K562 (cell line): ENCODE measurements around the gene AKT1S1. TPM values are rescaled to one million over a fixed set of nuclear protein-coding genes. Genes with fewer than 3 reads are reported as not detected.

ENCODE experiments used
- ATAC-seq: fragments of 200-7000 bp; cut with Tn5 transposase; 3 replicates; pipeline ENCODE4 v1.9.1; 2020; ENCODE audit warnings: moderate library complexity
- BruUV-seq: library from RNA; stranded (reverse); fragments of 400-500 nt; replicated peaks from 2 replicates; lab custom pipeline; 2021; lab: Mats Ljungman, UMichigan
- CTCF ChIA-PET: fragments of 300-600 bp; formaldehyde crosslinking; extraction: SDS; loops from one replicate; lab custom pipeline; 2021; ENCODE audit warnings: low intra/inter-chr PET ratio; lab: Yijun Ruan, JAX
- POLR2A ChIA-PET: fragments of 300-600, 350-650 bp; sonication (Branson Sonifier 250); formaldehyde crosslinking; extraction: SDS; loops from one replicate; lab custom pipeline; 2021; ENCODE audit warnings: antibody characterized with exemption, inconsistent platforms; lab: Yijun Ruan, JAX
- DNase-seq, 4 experiments: peaks; one replicate each; pipeline versions ENCODE4 v3.0.0 to v3.0.0-alpha.2; 2011 to 2018; ENCODE audit warnings: low spot score in 3 of 4, mixed read lengths in 3 of 4; ENCODE audit errors: extremely low read depth in 1 of 4
- FAIRE-seq: peaks from 2 replicates; lab custom pipeline; 2011; peaks lifted over from hg19 to GRCh38; lab: Jason Lieb, UNC
- H2AFZ ChIP-seq: 2 replicates; pipeline ENCODE4 v1.6.0; 2011; ENCODE audit warnings: low read depth, low read length, control low read depth, inconsistent platforms
- H3K27ac ChIP-seq: fragments of 200-600 bp; 3 replicates; pipeline ENCODE4 v1.8.0; 2011; ENCODE audit warnings: low read depth, mild to moderate bottlenecking, control low read depth, inconsistent platforms, low read length, moderate library complexity, mixed read lengths; ENCODE audit errors: extremely low read depth
- H3K27me3 ChIP-seq, 2 experiments: fragments of 300-600 bp in 1 of 2; 2 replicates in 1 of 2; 3 replicates in 1 of 2; pipeline versions ENCODE4 v1.6.0 to v1.8.0; 2011; ENCODE audit warnings: inconsistent platforms in 2 of 2, low read length in 2 of 2, mild to moderate bottlenecking in 1 of 2, mixed read lengths in 1 of 2, moderate library complexity in 1 of 2; ENCODE audit not compliant: control insufficient read depth in 2 of 2, insufficient read depth in 2 of 2
- H3K36me3 ChIP-seq: fragments of 300-600 bp; 3 replicates; pipeline ENCODE4 v1.8.0; 2011; ENCODE audit warnings: mild to moderate bottlenecking, low read length, inconsistent platforms; ENCODE audit not compliant: control insufficient read depth, insufficient read depth
- H3K4me1 ChIP-seq, 2 experiments: fragments of 200-600 bp in 1 of 2; replicated peaks in 1 of 2; 2 replicates in 1 of 2; 3 replicates in 1 of 2; pipeline versions ENCODE4 v1.5.1 to v1.8.0; 2011; ENCODE audit warnings: inconsistent platforms in 2 of 2, low read length in 2 of 2, mild to moderate bottlenecking in 1 of 2, mixed read lengths in 1 of 2, moderate library complexity in 1 of 2; ENCODE audit not compliant: control insufficient read depth in 2 of 2, insufficient read depth in 2 of 2
- H3K4me2 ChIP-seq: 2 replicates; pipeline ENCODE4 v1.6.1; 2011; ENCODE audit warnings: low read length, control low read depth, inconsistent platforms, mixed read lengths; ENCODE audit not compliant: insufficient read depth
- H3K4me3 ChIP-seq: fragments of 200-600 bp; sonication (generic), shearing (Covaris generic); 2 replicates; pipeline ENCODE4 v1.5.1; 2016; ENCODE audit warnings: control low read depth, inconsistent platforms
- H3K79me2 ChIP-seq: fragments of 200-600 bp; 3 replicates; pipeline ENCODE4 v1.8.0; 2011; ENCODE audit warnings: low read length, inconsistent platforms; ENCODE audit not compliant: control insufficient read depth, insufficient read depth
- H3K9ac ChIP-seq, 2 experiments: 2 replicates each; pipeline versions ENCODE4 v1.6.0 to v1.6.1; 2011; ENCODE audit warnings: low read depth in 2 of 2, low read length in 2 of 2, control low read depth in 1 of 2, inconsistent platforms in 1 of 2, mild to moderate bottlenecking in 1 of 2, mixed read lengths in 1 of 2; ENCODE audit not compliant: insufficient read depth in 1 of 2
- H3K9me1 ChIP-seq: one replicate; pipeline ENCODE4 v1.6.0; 2011; ENCODE audit warnings: inconsistent platforms, mild to moderate bottlenecking, low read length, moderate library complexity; ENCODE audit not compliant: control insufficient read depth, insufficient read depth
- H3K9me3 ChIP-seq: replicated peaks from 2 replicates; pipeline ENCODE4 v1.5.1; 2011; ENCODE audit warnings: low read depth, low read length, inconsistent platforms; ENCODE audit not compliant: control insufficient read depth, insufficient read depth
- H4K20me1 ChIP-seq: replicated peaks from 2 replicates; pipeline ENCODE4 v1.6.1; 2011; ENCODE audit warnings: low read length, inconsistent platforms, mixed read lengths; ENCODE audit not compliant: control insufficient read depth, insufficient read depth
- ARID3B ChIP-seq: fragments of 250-450 bp; sonication (Bioruptor Pico); IDR thresholded peaks from 2 replicates; pipeline ENCODE4 v1.4.0; 2020; ENCODE audit warnings: borderline replicate concordance
- BDP1 ChIP-seq: IDR thresholded peaks from 3 replicates; pipeline ENCODE4 v1.6.1; 2011; ENCODE audit not compliant: insufficient read length, insufficient read depth
- E2F5 ChIP-seq: sonication (generic); formaldehyde crosslinking; IDR thresholded peaks from 2 replicates; pipeline ENCODE4 v1.8.0; 2022; ENCODE audit warnings: mild to moderate bottlenecking, missing genetic modification reagents
- FOXJ2 ChIP-seq: fragments of 200-800 bp; sonication (Bioruptor generic); IDR thresholded peaks from 2 replicates; pipeline ENCODE4 v1.6.1; 2016; ENCODE audit warnings: missing genetic modification characterization, missing compliant biosample characterization
- GABPB2 ChIP-seq: fragments of 250-450 bp; sonication (Bioruptor Pico); conservative IDR thresholded peaks from 2 replicates; pipeline ENCODE4 v1.5.1; 2021; ENCODE audit warnings: mild to moderate bottlenecking
- HEY1 ChIP-seq: fragments of 250-450 bp; sonication (Bioruptor Pico); IDR thresholded peaks from 2 replicates; pipeline ENCODE4 v1.5.0; 2020; ENCODE audit warnings: mild to moderate bottlenecking, moderate library complexity, borderline replicate concordance
- ID3 ChIP-seq, 2 experiments: fragments of 250-450 bp in 1 of 2; fragments of 450-650 bp in 1 of 2; sonication (Bioruptor Pico) in 1 of 2; IDR thresholded peaks; 2 replicates each; pipeline versions ENCODE4 v1.6.1 to v1.8.0; 2016 to 2021; ENCODE audit warnings: mild to moderate bottlenecking in 2 of 2, moderate library complexity in 2 of 2, missing compliant biosample characterization in 1 of 2, missing genetic modification characterization in 1 of 2
- MECOM ChIP-seq: fragments of 250-450 bp; sonication (Bioruptor Pico); IDR thresholded peaks from 2 replicates; pipeline ENCODE4 v1.8.0; 2022; ENCODE audit warnings: inconsistent platforms
- MTF1 ChIP-seq: fragments of 250-450 bp; sonication (Bioruptor Pico); IDR thresholded peaks from 2 replicates; pipeline ENCODE4 v1.9.0; 2021; ENCODE audit warnings: moderate library complexity, mild to moderate bottlenecking, inconsistent platforms, borderline replicate concordance
- NCOA2 ChIP-seq, 2 experiments: fragments of 450-650 bp; IDR thresholded peaks; 2 replicates each; pipeline ENCODE4 v1.6.1; 2018; ENCODE audit warnings: mild to moderate bottlenecking in 2 of 2, moderate library complexity in 1 of 2; ENCODE audit not compliant: partially characterized antibody in 2 of 2
- PBX2 ChIP-seq, 2 experiments: IDR thresholded peaks in 1 of 2; conservative IDR thresholded peaks in 1 of 2; 2 replicates each; pipeline ENCODE4 v1.6.1; 2016; ENCODE audit warnings: low read depth in 2 of 2, mild to moderate bottlenecking in 1 of 2, missing compliant biosample characterization in 1 of 2, missing genetic modification characterization in 1 of 2, moderate library complexity in 1 of 2
- RBFOX2 ChIP-seq: fragments of 200-400 bp; formaldehyde crosslinking; IDR thresholded peaks from 2 replicates; pipeline ENCODE4 v1.6.1; 2017; ENCODE audit warnings: low read depth, mild to moderate bottlenecking, low read length, moderate library complexity
- ZNF134 ChIP-seq: fragments of 250-450 bp; sonication (Bioruptor Pico); conservative IDR thresholded peaks from 2 replicates; pipeline ENCODE4 v1.4.0; 2020
- ZNF384 ChIP-seq: IDR thresholded peaks from 2 replicates; pipeline ENCODE4 v1.6.1; 2012; ENCODE audit warnings: low read depth, low read length, improper control_type of control experiment
- WGBS: fragments of 100-300 bp; shearing (Covaris generic); methylation state at CpG from one replicate; pipeline ENCODE4 v1.1.6; 2016; ENCODE audit warnings: low coverage, mixed read lengths; ENCODE audit not compliant: insufficient coverage; ENCODE audit errors: missing lambda C conversion rate; 5-methylcytosine and 5-hydroxymethylcytosine counted together
- in situ Hi-C: fragments of 300-500 bp; cut with MboI; formaldehyde crosslinking; loops from 4 replicates; pipeline ENCODE4 v1.15.0; 2018; ENCODE audit warnings: inconsistent platforms, mixed read lengths
- intact Hi-C: fragments of 100-400 bp; cut with micrococcal nuclease; formaldehyde crosslinking; loops from 2 replicates; pipeline ENCODE4 v1.14.2; 2022
- polyA plus RNA-seq, 8 experiments: library from polyadenylated mRNA; depleted of rRNA in 4 of 8; stranded (reverse) in 5 of 8; unstranded in 3 of 8; fragments of >200 nt; fragmentation: Nextera tagmentation in 2 of 8; fragmentation: Illumina TruSeq in 1 of 8; extraction: Ambion mirVana in 2 of 8; extraction: Trizol in 1 of 8; gene quantifications; 2 replicates each; pipeline versions ENCODE4 v1.2.1 to v1.2.3, GENCODE V29; 2011 to 2014; ENCODE audit warnings: inconsistent platforms in 1 of 8, missing spikeins in 1 of 8
- total RNA-seq, 7 experiments: library from RNA; depleted of rRNA in 6 of 7; stranded (reverse); fragments of >200 nt in 6 of 7; fragmentation: Illumina TruSeq in 2 of 7; extraction: Trizol in 2 of 7; gene quantifications; 2 replicates each; pipeline versions ENCODE4 v1.2.1 to v1.2.3, GENCODE V29; 2011 to 2021; ENCODE audit warnings: low replicate concordance in 1 of 7

AKT1S1 gene
- total and polyA plus RNA-seq, 9 of the 15 experiments (the other 6 are each of a cell fraction or from before 2014, with no cell fraction given), result 1.2 to 50.3 (median 17.1) TPM

GRCh38 chr19:49863935-49864320, 13.2 kb downstream of the AKT1S1 start:
- H3K27ac ChIP-seq, result no peak overlapping the region
- peak overlapping the region in 1 of 2 experiments; percentile 74; a peak in 2 of 4 replicates for H3K9ac ChIP-seq
- POLR2A ChIA-PET, result interaction anchor here (1.5 to 2.2 kb wide), 3 partner anchors 10 to 78 kb away, joined by 3 to 18 read pairs (median 7); partner anchors contain the start of gene PTOV1
- H3K79me2 ChIP-seq, result peaks cover 39% of the 10 kb centered on the region
- DNase-seq, result no peak
- CTCF ChIA-PET, result no interaction called here
- peaks cover 4% of the 10 kb centered on the region for H3K9me1 ChIP-seq
- H3K4me3 ChIP-seq, result no peak overlapping the region
- 92% methylated on average over 17 of the region's 17 CpGs for WGBS
- no peak overlapping the region for H3K4me2 ChIP-seq
- ATAC-seq, result no peak
- H3K9me3 ChIP-seq, result no peaks in the 10 kb centered on the region
- peaks cover 59% of the 10 kb centered on the region for H3K36me3 ChIP-seq
- in situ Hi-C loops (no loop called here), intact Hi-C loops (no loop called here)
- H2AFZ ChIP-seq, result no peak overlapping the region
- no peak for FAIRE-seq
- H3K27me3 ChIP-seq, result no peaks in the 10 kb centered on the region
- H3K4me1 ChIP-seq, result peaks cover 28 to 82% of the 10 kb centered on the region in 2 experiments
- no TSS peak for BruUV-seq
- H4K20me1 ChIP-seq, result peaks cover 21% of the 10 kb centered on the region; the same call in 1 of the 2 replicates
- TF ChIP-seq RBFOX2 (0 out of 2 replicates have a peak, but pooled peaks have one; percentile 35), ARID3B (CRISPR knock-in tag) (no peak), MECOM (CRISPR knock-in tag) (no peak), MTF1 (CRISPR knock-in tag) (no peak), PBX2 (CRISPR knock-in tag; IDR thresholded peaks at IDR 0.05; ENCODE audit: low read depth) (no peak), PBX2 (tag; conservative IDR thresholded peaks at IDR 0.05; ENCODE audit: low read depth) (no peak), BDP1 (no peak), GABPB2 (CRISPR knock-in tag) (no peak), ID3 (CRISPR knock-in tag; IDR thresholded peaks at IDR 0.05) (no peak), ID3 (tag; IDR thresholded peaks at IDR 0.05) (no peak), FOXJ2 (tag) (no peak), ZNF384 (no peak), NCOA2 (IDR thresholded peaks at IDR 0.05; ENCODE audit: partially characterized antibody in 2 of 2) (no peak), ZNF134 (no peak), E2F5 (no peak), HEY1 (CRISPR knock-in tag) (no peak)
